ENCODE measurements around the gene CAPN5.

DNA sequence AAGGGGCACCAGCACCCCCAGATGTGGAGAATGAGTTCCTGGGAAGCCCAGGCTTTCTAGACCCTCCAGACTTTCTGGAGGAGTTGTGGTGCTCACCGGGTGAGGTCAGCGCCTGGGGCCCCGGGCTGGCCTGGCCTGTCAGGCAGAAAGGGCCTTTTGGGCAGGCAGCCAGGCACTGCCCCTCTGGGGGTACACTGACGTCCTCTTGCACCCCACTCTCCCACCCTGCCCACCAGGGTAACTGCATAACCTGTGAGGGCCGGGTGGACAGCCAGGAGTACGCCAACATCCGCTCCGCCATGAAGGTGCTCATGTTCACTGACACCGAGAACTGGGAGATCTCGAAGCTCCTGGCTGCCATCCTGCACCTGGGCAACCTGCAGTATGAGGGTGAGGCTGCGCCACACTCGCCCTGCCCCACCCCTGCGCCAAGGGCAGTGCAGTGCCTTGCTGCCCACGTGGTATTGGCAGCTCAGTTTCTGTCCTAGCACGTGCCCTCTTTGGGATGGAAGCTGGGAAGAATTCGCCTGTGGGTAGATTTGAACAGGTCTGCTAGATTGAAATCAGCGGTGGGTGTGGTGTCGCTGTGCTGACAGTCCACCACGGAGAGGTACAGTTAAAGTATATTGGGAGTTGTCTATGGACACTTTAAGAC is 91.4 kb downstream of the CAPN5 start:
- TF ChIP-seq, protein P1, sequence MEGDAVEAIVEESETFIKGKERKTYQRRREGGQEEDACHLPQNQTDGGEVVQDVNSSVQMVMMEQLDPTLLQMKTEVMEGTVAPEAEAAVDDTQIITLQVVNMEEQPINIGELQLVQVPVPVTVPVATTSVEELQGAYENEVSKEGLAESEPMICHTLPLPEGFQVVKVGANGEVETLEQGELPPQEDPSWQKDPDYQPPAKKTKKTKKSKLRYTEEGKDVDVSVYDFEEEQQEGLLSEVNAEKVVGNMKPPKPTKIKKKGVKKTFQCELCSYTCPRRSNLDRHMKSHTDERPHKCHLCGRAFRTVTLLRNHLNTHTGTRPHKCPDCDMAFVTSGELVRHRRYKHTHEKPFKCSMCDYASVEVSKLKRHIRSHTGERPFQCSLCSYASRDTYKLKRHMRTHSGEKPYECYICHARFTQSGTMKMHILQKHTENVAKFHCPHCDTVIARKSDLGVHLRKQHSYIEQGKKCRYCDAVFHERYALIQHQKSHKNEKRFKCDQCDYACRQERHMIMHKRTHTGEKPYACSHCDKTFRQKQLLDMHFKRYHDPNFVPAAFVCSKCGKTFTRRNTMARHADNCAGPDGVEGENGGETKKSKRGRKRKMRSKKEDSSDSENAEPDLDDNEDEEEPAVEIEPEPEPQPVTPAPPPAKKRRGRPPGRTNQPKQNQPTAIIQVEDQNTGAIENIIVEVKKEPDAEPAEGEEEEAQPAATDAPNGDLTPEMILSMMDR (IDR thresholded peaks at IDR 0.05): no peak
- TF ChIP-seq POLR2A (IDR thresholded peaks at IDR 0.05): no peak
